GM21576 (cell line): ENCODE data around the gene AP4S1.

Source experiments
- ATAC-seq: cut with Tn5 transposase; IDR thresholded peaks from one replicate; pipeline ENCODE4 v1.9.1; 2021; ENCODE audit warnings: mild to moderate bottlenecking, moderate library complexity; ENCODE audit not compliant: unreplicated experiment

Gene AP4S1

DNA sequence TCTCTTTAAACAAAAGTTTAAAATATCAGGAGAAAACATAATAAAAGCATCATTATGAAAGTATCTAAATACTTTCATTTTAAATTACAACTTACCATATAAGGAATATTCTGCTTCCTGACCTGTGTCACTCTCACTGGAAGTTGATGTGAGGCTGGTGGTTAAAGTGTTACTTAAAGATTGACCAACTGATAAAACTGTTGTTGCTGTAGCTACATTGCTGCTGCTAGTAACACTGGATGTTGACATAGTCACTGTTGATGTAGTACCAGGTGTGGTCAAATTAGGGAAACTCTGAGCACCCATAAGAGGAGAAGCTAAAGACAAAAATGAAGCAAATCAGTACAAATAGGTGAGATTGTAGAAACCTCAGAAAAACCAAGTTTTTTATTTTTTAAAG, 102.2 kb downstream of the AP4S1 start:
- peak; percentile 59 for ATAC-seq

DNA sequence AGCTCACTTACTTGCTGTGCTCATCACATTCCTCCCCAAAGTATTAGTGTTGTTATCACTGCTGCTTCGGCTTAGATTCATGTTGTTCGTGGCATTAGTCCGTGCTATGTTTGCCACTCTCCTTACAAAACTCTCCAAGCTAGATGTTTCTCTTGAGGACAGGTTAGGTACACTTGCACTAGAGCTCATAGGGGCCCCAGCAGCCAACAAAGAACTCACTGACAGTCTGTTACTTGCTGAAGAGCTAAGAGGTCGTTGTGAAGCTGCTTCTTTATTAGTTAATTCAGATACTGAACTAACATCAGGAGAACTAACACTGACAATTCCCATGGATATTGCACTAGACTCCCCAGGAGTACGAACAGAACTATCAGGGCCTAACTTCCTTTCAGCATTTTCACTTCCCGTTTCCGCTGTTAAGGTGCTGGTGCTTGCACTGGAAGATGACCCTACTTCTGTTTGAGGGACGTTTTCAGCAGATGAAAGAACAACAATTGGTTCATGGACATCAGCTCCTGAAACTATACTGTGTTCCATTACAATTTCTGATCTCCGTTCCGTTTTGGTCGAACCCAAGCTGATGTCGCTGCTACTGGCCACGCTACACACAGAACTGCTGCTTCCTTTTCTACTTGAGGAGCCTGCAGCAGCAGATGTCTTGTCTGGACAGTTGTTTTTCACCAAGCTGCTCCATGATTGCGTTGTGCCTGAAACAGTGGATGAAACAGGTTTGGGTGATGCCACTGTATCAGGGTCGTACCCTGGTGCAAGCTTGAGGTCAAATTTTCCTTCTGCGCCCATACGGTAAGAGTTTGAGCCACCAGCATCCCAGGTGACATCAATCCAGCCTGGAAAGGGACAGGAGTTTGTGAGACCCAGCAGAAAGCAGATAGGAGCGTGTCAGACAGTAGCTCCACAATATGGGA, 103.4 kb downstream of the AP4S1 start:
- ATAC-seq = no peak

DNA sequence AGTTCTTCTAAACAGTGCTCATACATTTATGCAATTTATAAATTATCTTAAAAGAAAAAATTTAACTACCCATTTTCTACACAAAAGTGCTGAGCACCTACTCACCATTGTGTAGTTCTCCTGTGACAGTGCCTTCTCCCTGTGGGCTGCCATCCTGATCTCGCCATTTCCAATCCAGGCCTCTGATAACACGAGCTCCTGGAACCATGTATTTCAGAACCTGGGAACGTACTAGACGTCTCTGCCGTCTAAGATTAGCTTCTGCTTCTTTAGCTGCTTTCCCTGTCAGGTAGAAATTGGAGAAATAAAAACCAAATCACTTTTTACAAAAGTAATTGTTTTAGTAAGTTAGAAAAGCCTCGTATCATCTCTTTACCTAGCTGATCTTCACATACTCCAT, 107.7 kb downstream of the AP4S1 start:
- no peak for ATAC-seq

DNA sequence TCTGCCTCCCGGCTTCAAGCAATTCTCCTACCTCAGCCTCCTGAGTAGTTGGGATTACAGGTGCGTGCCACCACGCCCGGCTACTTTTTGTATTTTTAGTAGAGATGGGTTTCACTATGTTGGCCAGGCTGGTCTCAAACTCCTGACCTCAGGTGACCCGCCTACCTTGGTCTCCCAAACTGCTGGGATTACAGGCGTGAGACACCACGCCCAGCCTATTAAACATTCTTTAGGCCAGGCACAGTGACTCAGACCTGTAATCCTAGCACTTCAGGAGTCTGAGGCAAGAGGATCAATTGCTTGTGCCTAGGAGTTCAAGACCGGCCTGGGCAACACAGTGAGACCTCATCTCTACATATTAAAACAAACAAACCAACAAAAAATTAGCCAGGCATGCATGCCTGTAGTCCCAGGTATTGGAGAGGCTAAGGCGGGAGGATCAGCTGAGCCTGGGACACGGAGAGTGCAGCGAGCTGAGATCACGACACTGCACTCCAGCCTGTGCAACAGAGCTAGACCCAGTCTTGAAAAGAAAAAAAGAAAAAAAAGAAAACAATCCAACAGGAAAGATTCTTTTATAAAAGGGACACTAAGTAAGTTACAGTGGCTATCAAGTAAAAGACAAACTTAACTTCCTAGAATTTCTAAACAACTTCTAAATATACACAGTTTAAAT, 111.9 kb downstream of the AP4S1 start:
- no peak for ATAC-seq

DNA sequence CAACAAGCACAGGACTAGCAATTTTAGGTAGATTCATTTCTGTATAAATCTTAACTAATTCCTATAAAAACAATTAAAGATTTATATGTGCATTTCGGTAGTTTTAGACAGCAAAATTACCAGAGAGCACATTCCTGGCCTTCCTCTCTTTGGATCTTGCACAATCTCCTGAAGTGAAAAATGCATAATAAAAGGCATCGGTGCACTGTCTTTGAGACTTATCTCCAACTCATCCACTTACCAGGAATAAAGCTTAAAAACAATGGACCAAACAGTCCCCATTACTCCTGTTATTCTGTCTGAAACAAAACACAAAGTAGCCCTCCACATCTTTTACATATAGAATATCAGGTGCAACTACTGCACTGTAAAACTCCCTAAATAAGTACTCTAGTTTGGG, 112.9 kb downstream of the AP4S1 start:
- no peak for ATAC-seq

DNA sequence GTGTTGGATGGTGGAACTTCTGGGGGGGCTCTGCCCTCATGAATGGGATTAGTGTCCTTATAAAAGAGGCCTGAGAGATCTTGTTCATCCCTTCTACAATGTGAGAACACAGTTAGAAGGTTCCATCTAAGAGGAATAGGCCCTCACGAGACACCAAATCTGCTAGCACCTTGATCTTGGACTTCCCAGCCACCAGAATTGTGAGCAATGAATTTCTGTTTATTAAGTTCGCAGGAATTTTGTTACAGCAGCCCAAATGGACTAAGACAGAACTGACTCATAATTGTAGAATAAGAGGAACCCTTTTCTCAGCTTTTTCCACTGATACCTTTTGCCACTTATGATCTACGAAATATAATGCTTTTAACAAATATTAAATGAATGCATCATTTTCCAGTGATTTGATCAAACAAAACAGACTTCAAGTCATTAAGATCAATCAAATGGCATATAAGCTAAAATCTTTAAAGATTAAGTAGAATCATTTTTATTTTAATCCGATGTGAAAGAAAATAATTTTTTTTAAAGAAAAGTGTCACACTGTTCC, 113.9 kb downstream of the AP4S1 start:
- ATAC-seq = no peak

DNA sequence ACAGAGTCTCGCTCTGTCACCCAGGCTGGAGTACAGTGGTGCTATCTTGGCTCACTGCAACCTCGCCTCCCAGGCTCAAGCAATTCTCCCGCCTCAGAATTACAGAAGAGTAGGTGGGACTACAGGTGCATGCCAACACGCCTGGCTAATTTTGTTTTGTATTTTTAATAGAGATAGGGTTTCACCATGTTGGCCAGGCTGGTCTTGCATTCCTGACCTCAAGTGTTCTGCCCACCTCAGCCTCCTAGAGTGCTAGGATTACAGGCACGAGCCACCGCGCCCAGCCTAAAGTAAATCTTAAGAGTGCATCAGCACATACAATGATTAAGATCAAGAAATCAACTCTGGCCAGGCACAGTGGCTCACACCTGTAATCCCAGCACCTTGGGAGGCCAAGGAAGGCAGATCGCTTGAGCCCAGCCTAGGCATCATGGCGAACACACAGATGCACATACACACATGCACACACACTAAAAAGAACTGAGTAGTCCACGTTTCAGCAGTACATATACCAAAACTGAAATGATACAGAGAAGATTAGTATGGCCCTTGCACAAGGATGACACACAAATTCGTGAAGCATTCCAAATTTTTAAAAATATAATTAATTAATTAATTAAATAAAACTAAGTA, 117.1 kb downstream of the AP4S1 start:
- ATAC-seq = no peak
